Aorta (tissue), 5 donors: Measurements from ENCODE around the gene ZNF580. TPM values are rescaled to one million over a fixed set of nuclear protein-coding genes. Genes with fewer than 3 reads are reported as not detected.

Experiments
- ATAC-seq: fragments of 200-7000 bp; cut with Tn5 transposase; one replicate; pipeline ENCODE4 v1.9.1; 2022; ENCODE audit warnings: moderate library complexity; ENCODE audit not compliant: low FRiP score
- DNase-seq, 2 donors: peaks; one replicate each; pipeline ENCODE4 v3.0.0-alpha.2; 2020
- H3K27ac ChIP-seq, 2 donors: one replicate each; pipeline ENCODE4 v1.5.1; 2013; ENCODE audit warnings: low read length in 2 of 2, mild to moderate bottlenecking in 2 of 2, moderate library complexity in 2 of 2, control low read depth in 1 of 2, inconsistent platforms in 1 of 2, low read depth in 1 of 2
- H3K27me3 ChIP-seq, 2 donors: one replicate each; pipeline ENCODE4 v1.6.1; 2013; ENCODE audit warnings: control low read depth in 1 of 2, low read length in 1 of 2, mild to moderate bottlenecking in 1 of 2, moderate library complexity in 1 of 2; ENCODE audit not compliant: insufficient read depth in 2 of 2, control insufficient read depth in 1 of 2
- H3K36me3 ChIP-seq, 2 donors: one replicate each; pipeline ENCODE4 v1.6.1; 2013; ENCODE audit warnings: control low read depth in 1 of 2, low read length in 1 of 2, mild to moderate bottlenecking in 1 of 2; ENCODE audit not compliant: insufficient read depth in 2 of 2, control insufficient read depth in 1 of 2
- H3K4me1 ChIP-seq, 2 donors: one replicate each; pipeline ENCODE4 v1.6.1; 2013; ENCODE audit warnings: low read length in 2 of 2, control low read depth in 1 of 2, mild to moderate bottlenecking in 1 of 2, moderate library complexity in 1 of 2; ENCODE audit not compliant: insufficient read depth in 2 of 2, control insufficient read depth in 1 of 2
- H3K4me3 ChIP-seq, 2 donors: one replicate each; pipeline ENCODE4 v1.5.1; 2013; ENCODE audit warnings: low read length in 2 of 2, control low read depth in 1 of 2, mild to moderate bottlenecking in 1 of 2
- H3K9me3 ChIP-seq: one replicate; pipeline ENCODE4 v1.6.1; 2013; ENCODE audit warnings: mild to moderate bottlenecking, low read length; ENCODE audit not compliant: control insufficient read depth
- WGBS, 2 donors: extraction: QIAGEN DNeasy Blood & Tissue Kit; methylation state at CpG; one replicate each; pipeline ENCODE4 v1.1.7; 2013; 5-methylcytosine and 5-hydroxymethylcytosine counted together
- intact Hi-C, 2 donors: fragments of 100-400 bp; cut with DNase I; formaldehyde crosslinking; loops; one replicate each; pipeline versions ENCODE4 v1.14.2 to v1.15.0; 2022
- polyA plus RNA-seq, 2 donors: library from polyadenylated mRNA; stranded (reverse); fragments of 200-250 nt; gene quantifications; one replicate each; pipeline ENCODE4 v1.2.3, GENCODE V29; 2013
- total RNA-seq, 2 donors: library from RNA; stranded (reverse); fragmentation: NEBNext Ultra II Directional; extraction: Animal tissue kit (Norgen Biotek cat#: 25700); gene quantifications; one replicate each; pipeline ENCODE4 v1.2.1, GENCODE V29; 2021
- donor health status: healthy with polysubstance abuse.
- donor health status: Bipolar disorder and iron deficiency.
- donor health status: DM: no; HTN: no; CAD: no.
- donor health status: DM: no; HTN: no; CAD: no.
- donor health status: DM: yes; HTN: yes; CAD: no.

The ZNF580 gene
- total and polyA plus RNA-seq, 4 donors, result 13.3 to 79.6 (median 43.3) TPM

DNA sequence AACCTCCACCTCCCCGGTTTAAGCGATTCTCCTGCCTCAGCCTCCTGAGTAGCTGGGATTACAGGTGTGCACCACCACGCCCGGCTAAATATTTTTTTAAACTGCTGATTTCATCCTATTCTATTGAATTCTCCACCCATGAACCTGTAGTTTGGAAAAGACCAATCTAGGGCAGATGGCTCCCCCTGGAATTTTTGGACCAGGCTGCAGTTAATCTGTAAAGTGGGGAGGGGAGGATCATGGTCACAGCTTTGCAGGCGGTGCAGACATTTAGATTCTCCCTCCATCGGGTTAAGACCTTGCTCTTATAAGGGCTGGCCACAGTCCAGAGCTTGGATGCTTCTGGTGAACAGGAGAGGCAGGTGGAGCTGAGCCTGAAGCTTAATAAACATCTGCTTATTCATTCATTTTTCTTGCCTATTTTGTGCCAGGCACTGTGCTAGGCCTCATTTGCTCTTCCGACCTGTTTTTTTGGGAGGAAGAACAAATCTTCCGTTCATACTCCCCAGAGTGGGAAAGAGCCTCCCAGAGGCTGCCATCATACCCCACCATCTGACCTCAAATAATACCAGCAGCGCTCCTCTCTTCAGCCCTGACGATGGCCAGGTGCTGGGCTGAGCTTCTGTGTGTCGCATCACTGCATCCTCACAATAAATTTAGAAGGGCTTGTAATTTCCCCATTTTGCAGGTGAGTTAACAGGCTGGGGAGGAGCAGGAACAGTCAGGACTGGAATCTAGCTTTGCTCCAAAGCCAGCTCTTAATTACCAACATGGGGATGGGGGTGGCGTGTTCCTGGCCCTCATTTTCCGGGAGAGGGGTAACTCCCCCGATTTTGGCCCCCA, 6.3 kb downstream of the ZNF580 start:
- ATAC-seq, result no peak
- Histone ChIP-seq H3K4me3 (peak overlapping the region in 1 of 2 donors; percentile 74), H3K36me3 (no peaks in the 10 kb centered on the region), H3K9me3 (no peaks in the 10 kb centered on the region), H3K4me1 (peaks cover 0 to 3% of the 10 kb centered on the region in 2 donors), H3K27me3 (no peaks in the 10 kb centered on the region), H3K27ac (no peak overlapping the region)
- no peak for DNase-seq
- intact Hi-C loops, result no loop called here
- WGBS, 2 donors, result 40 to 42% methylated on average over 14 of the region's 14 CpGs

DNA sequence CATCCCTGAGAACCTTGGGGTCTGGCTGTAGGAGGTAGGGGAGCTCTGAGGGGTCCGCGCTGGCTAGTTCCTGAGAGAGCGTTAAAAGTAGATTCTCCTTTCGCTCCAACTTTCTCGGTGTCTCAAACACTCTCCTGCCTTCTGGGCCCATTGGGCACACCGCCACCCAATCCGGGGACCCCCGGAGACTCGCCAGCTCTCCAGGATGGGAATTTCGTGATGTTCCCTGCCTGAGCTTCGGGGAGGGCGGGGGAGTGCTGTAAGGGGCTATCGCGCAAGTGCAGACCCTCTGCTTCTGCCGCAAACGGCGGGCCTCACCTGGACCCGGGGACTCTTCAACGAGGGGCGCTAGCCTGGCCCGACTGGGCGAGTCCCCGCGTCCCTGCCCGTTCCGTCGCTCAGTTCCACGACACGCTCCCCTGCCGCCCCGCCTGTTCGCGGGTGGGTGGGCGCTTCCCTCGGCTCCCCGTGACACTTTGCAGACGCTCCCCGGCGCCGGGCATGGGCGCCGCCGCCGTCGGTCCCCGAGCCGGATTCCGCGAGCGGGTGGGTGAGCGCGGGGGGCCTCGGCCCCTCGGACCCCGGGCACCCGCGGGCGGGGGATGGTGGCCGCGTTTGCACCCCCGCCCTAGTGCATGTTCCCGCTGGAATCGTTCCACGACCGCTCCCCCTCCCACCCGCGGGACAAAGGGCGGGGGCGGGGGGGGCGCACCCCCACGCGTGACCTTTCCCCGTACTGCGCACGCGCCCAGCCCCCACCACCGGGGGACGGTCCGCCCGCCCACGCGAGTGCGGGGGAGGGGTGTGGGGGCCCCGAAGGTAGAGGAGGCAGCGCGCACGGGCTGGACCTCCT, 7.2 kb downstream of the ZNF580 start, which contains the start of gene CCDC106:
TSS of gene CCDC106 (plus strand) at position 481 of the 853 bp plus-strand sequence. CDS start 835 bp downstream, outside the sequence.
- intact Hi-C loops, result no loop called here
- Histone ChIP-seq H3K4me1 (peaks cover 0 to 3% of the 10 kb centered on the region in 2 donors), H3K9me3 (no peaks in the 10 kb centered on the region), H3K4me3 (peak within 1 kb of the TSS; percentile 55 to 74), H3K27me3 (no peaks in the 10 kb centered on the region), H3K36me3 (no peaks in the 10 kb centered on the region), H3K27ac (peak within 1 kb of the TSS in 1 of 2 donors; percentile 4)
- ATAC-seq, result peak; percentile 68
- 1% methylated on average over 73 to 87 of the region's 87 CpGs for WGBS, 2 donors
- DNase-seq, result peak; percentile 79 to 89

DNA sequence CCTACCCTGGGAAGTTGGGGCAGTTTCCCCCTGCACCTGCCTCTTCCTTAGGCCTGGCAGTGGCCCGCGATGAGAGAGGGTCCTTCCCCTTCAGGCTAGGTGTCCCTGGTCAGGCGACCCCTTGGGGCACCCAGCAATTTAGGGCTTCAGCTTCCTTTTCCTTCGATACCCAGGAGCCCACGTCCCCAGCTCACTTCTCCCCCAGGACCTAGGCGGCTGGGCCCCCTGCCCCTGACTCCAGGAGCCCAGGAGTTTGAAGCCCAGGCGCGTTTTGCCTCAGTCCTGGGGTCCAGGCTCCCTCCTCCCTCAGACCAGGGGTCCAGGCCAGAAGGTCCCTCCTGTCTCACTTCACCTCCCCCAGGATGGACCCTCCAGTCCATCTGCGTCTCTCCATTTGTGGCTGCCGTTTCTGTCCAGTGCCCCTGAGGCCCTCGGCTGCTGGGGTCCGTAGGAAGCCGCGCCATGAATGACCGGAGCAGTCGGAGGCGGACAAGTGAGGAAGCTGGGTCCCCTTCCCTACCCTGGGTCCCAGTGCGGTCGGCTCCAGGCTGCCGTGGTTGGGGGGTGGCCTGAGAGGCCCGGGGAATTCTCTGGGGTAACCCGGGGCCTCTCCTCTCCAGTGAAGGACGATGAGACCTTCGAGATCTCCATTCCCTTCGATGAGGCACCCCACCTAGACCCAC, 7.9 kb downstream of the ZNF580 start:
- H3K4me3 ChIP-seq, result peak overlapping the region; percentile 55 to 74
- H3K27me3 ChIP-seq, result no peaks in the 10 kb centered on the region
- no peaks in the 10 kb centered on the region for H3K36me3 ChIP-seq
- intact Hi-C loops, result no loop called here
- WGBS, 2 donors, result 29 to 31% methylated on average over 25 of the region's 25 CpGs
- DNase-seq (no peak), ATAC-seq (no peak)
- no peaks in the 10 kb centered on the region for H3K9me3 ChIP-seq
- H3K4me1 ChIP-seq, result no peaks in the 10 kb centered on the region
- H3K27ac ChIP-seq, result peak overlapping the region in 1 of 2 donors; percentile 4

DNA sequence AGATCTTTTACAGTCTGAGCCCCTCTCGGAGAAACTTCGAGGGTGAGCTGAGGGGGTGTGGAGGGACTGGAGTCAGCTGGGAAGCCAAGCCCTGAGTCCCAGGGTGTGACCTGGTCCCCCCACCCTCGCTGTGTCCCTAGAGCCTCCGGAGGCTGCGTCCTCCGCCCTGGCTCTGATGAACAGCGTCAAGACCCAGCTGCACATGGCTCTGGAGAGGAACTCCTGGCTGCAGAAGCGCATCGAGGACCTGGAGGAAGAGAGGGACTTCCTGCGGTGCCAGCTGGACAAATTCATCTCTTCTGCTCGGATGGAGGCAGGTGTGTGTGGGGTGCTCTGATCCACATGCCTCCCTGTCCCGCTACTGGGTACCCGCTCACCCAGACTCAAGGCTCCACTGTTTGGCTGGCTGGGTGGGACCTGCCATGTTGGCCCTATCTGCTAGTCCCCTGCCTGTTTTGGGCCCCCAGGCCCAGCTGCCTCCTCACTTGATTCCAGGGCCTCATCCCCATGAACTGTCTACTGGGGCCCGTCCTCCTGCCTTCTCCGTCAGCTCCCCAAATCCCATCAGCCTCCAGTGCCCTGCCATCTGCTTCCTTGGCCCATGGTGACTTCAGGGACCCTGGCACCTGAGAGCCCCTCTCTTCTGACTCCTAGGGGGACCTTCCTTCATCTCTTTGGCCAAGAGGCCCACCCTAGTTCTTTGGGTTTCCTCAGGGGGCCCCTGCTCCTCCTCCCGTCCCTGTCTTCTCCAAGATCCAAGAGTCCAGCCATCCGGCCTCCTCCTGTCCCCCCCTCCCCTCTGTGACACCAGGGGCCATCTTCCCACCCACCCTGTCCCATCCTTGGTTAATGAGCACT, 8.7 kb downstream of the ZNF580 start:
- Histone ChIP-seq H3K36me3 (no peaks in the 10 kb centered on the region), H3K4me1 (no peaks in the 10 kb centered on the region), H3K4me3 (no peak overlapping the region), H3K27ac (no peak overlapping the region), H3K9me3 (no peaks in the 10 kb centered on the region), H3K27me3 (no peaks in the 10 kb centered on the region)
- DNase-seq (no peak), ATAC-seq (no peak)
- WGBS, 2 donors, result 85 to 87% methylated on average over 17 of the region's 17 CpGs
- intact Hi-C loops, result loop anchor here in 1 of 2 donors (10.0 kb wide), 1 partner anchor 475 kb away; the partner anchor contains the start of gene ZNF787

DNA sequence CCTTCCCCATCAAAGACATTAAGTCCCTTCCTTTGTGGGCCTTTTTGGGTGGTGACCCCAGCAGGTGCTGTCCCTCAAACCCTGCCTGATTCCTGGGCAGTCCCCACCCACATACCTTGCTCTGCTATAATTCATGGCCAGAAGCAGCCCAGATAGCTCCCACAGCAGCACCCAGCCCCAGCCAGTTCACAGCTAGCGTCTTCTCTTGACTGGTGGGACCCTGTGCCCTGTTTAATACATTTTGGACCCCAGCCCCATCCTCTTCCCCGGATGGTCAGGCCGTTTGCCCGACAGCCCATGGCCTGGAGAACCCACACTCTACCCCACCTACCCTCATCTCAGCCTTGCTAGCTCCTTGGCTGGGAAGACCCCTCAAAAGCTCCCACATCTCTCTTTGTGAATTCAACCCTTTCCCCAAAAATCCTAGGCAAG, 9.3 kb downstream of the ZNF580 start:
- no peak for ATAC-seq
- Histone ChIP-seq H3K4me3 (no peak overlapping the region), H3K27me3 (no peaks in the 10 kb centered on the region), H3K4me1 (no peaks in the 10 kb centered on the region), H3K9me3 (no peaks in the 10 kb centered on the region), H3K27ac (no peak overlapping the region), H3K36me3 (no peaks in the 10 kb centered on the region)
- DNase-seq, result no peak
- intact Hi-C loops, result loop anchor here in 1 of 2 donors (10.0 kb wide), 1 partner anchor 475 kb away; the partner anchor contains the start of gene ZNF787
- WGBS, 2 donors, result 82 to 84% methylated on average over 4 of the region's 4 CpGs

DNA sequence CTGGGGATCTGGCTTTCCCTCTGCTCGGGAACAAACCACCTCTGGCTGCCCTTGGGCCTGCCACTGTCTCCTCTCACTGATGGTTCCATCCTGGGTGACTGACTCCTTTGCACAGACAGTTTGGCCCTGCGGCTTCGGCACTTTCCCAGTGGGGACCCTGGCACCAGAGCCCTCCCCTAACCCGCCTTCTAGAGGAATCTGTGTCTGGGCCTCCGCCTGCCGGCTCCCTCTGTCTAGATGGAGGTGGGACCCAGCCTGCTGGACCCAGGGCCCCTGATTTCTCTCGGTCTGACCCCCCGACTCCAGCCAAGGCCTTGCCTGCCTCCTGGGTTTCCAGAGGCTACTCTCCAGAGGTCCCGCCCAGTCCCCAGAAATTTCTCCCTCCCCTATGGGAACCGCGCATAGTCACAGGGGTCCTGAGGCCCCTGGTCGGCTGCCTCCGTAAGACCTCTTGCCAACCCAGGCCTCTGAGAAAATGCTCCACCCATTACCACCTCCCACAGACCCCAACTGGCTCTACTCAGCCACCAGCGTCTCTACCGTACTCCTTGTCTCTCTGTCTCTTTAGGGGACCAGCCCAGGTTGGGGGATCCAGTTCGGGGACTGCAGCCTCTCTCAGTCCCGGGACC, 9.9 kb downstream of the ZNF580 start:
- intact Hi-C loops, result loop anchor here in 1 of 2 donors (10.0 kb wide), 1 partner anchor 474 kb away; the partner anchor contains the start of gene ZNF787
- H3K27ac ChIP-seq, result no peak overlapping the region
- no peak overlapping the region for H3K4me3 ChIP-seq
- WGBS, 2 donors, result 85 to 90% methylated on average over 17 of the region's 17 CpGs
- no peaks in the 10 kb centered on the region for H3K27me3 ChIP-seq
- no peaks in the 10 kb centered on the region for H3K36me3 ChIP-seq
- H3K9me3 ChIP-seq, result no peaks in the 10 kb centered on the region
- H3K4me1 ChIP-seq, result no peaks in the 10 kb centered on the region
- DNase-seq (no peak), ATAC-seq (no peak)

DNA sequence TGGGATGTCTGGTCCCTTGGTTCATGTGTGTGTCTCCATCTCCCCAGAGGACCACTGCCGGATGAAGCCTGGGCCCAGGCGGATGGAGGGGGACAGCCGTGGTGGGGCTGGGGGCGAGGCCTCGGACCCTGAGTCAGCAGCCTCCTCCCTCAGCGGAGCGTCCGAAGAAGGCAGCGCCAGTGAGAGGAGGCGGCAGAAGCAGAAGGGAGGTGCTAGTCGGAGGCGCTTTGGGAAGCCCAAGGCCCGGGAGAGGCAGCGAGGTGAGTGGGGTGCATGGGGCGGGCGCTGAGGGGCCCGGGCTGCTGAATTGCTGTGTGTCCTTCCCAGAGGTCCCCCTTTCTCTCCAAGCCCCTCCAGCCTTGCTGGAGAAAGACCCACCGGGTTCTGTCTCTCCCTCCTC, 10.4 kb downstream of the ZNF580 start:
- Histone ChIP-seq H3K27ac (no peak overlapping the region), H3K36me3 (no peaks in the 10 kb centered on the region), H3K9me3 (no peaks in the 10 kb centered on the region), H3K4me1 (peaks cover 0 to 3% of the 10 kb centered on the region in 2 donors), H3K4me3 (no peak overlapping the region), H3K27me3 (no peaks in the 10 kb centered on the region)
- ATAC-seq (no peak), DNase-seq (no peak)
- WGBS, 2 donors, result 81 to 84% methylated on average over 13 to 18 of the region's 18 CpGs
- intact Hi-C loops, result loop anchor here in 1 of 2 donors (10.0 kb wide), 1 partner anchor 474 kb away; the partner anchor contains the start of gene ZNF787
